Measurements from ENCODE around the gene RBBP6. TPM values are rescaled to one million over a fixed set of nuclear protein-coding genes. Genes with fewer than 3 reads are reported as not detected.
"Not testable (repeated sequence)": the region's sequence is repeated elsewhere in the genome, so short reads cannot be mapped to it uniquely, and the experiment has no call there.

RBBP6 gene
- total RNA-seq, 2 experiments from 2014 or later: 74.6 to 76.1 TPM

GRCh38 chr16:24575791-24576190, 36.4 kb downstream of the RBBP6 start:
- H3K36me3 Mint-ChIP-seq: peaks cover 17% of the 10 kb centered on the region
- POLR2A ChIA-PET; H3K4me1 Mint-ChIP-seq (ENCODE audit: low read depth); H3K27ac Mint-ChIP-seq; intact Hi-C loops (cut with micrococcal nuclease); DNase-seq; H3K27me3 Mint-ChIP-seq; CTCF ChIA-PET; H3K4me3 Mint-ChIP-seq: not testable (repeated sequence)
- peaks cover 31% of the 10 kb centered on the region for H3K9me3 Mint-ChIP-seq

- DNase-seq: no peak
- H3K36me3 Mint-ChIP-seq: peaks cover 4% of the 10 kb centered on the region
- H3K27ac Mint-ChIP-seq: no peak overlapping the region
- no peak overlapping the region for H3K4me3 Mint-ChIP-seq
- ChIA-PET POLR2A (interaction anchor here (1.2 kb wide), 1 partner anchor 11 kb away, joined by 3 read pairs; no protein-coding TSS in a partner anchor), CTCF (interaction anchor here (1.0 to 1.3 kb wide), 2 partner anchors 60 to 164 kb away, joined by 3 read pairs; no protein-coding TSS in a partner anchor)
- H3K4me1 Mint-ChIP-seq (ENCODE audit: low read depth): no peaks in the 10 kb centered on the region
- intact Hi-C loops (cut with micrococcal nuclease): no loop called here
- H3K9me3 Mint-ChIP-seq: peaks cover 17% of the 10 kb centered on the region
- no peaks in the 10 kb centered on the region for H3K27me3 Mint-ChIP-seq
Observed at GRCh38 chr16:24577167-24577566, 37.8 kb downstream of the RBBP6 start.

GRCh38 chr16:24580665-24581064, 41.3 kb downstream of the RBBP6 start:
- no peaks in the 10 kb centered on the region for H3K9me3 Mint-ChIP-seq
- H3K4me1 Mint-ChIP-seq (ENCODE audit: low read depth): peaks cover 5% of the 10 kb centered on the region
- H3K27me3 Mint-ChIP-seq: peaks cover 3% of the 10 kb centered on the region
- H3K27ac Mint-ChIP-seq: no peak overlapping the region
- intact Hi-C loops (cut with micrococcal nuclease): no loop called here
- CTCF ChIA-PET: interaction anchor here (0.8 to 1.4 kb wide), 3 partner anchors 14 to 270 kb away, joined by 3 to 4 read pairs (median 3); no protein-coding TSS in a partner anchor
- POLR2A ChIA-PET: no interaction called here
- H3K4me3 Mint-ChIP-seq: no peak overlapping the region
- no peaks in the 10 kb centered on the region for H3K36me3 Mint-ChIP-seq
- DNase-seq: no peak

- intact Hi-C loops (cut with micrococcal nuclease): no loop called here
- DNase-seq: no peak
- POLR2A ChIA-PET: no interaction called here
- CTCF ChIA-PET: no interaction called here
- H3K9me3 Mint-ChIP-seq: no peaks in the 10 kb centered on the region
- H3K36me3 Mint-ChIP-seq: no peaks in the 10 kb centered on the region
- no peak overlapping the region for H3K4me3 Mint-ChIP-seq
- peaks cover 9% of the 10 kb centered on the region for H3K27me3 Mint-ChIP-seq
- H3K4me1 Mint-ChIP-seq (ENCODE audit: low read depth): peaks cover 11% of the 10 kb centered on the region
- no peak overlapping the region for H3K27ac Mint-ChIP-seq
Observed at GRCh38 chr16:24583494-24583893, 44.1 kb downstream of the RBBP6 start.

GRCh38 chr16:24589997-24590396, 50.6 kb downstream of the RBBP6 start:
- H3K9me3 Mint-ChIP-seq: no peaks in the 10 kb centered on the region
- peaks cover 7% of the 10 kb centered on the region for H3K27me3 Mint-ChIP-seq
- H3K27ac Mint-ChIP-seq: no peak overlapping the region
- H3K4me1 Mint-ChIP-seq (ENCODE audit: low read depth): peaks cover 11% of the 10 kb centered on the region
- H3K36me3 Mint-ChIP-seq: no peaks in the 10 kb centered on the region
- ChIA-PET POLR2A (no interaction called here), CTCF (no interaction called here)
- no peak for DNase-seq
- intact Hi-C loops (cut with micrococcal nuclease): no loop called here
- no peak overlapping the region for H3K4me3 Mint-ChIP-seq

- no peak overlapping the region for H3K4me3 Mint-ChIP-seq
- H3K36me3 Mint-ChIP-seq: no peaks in the 10 kb centered on the region
- H3K27ac Mint-ChIP-seq: no peak overlapping the region
- H3K9me3 Mint-ChIP-seq: no peaks in the 10 kb centered on the region
- peaks cover 17% of the 10 kb centered on the region for H3K27me3 Mint-ChIP-seq
- no peak for DNase-seq
- intact Hi-C loops (cut with micrococcal nuclease): no loop called here
- POLR2A ChIA-PET: no interaction called here
- no peaks in the 10 kb centered on the region for H3K4me1 Mint-ChIP-seq (ENCODE audit: low read depth)
- CTCF ChIA-PET: no interaction called here
Observed at GRCh38 chr16:24598777-24599437, 59.5 kb downstream of the RBBP6 start.

- intact Hi-C loops (cut with micrococcal nuclease): no loop called here
- CTCF ChIA-PET: no interaction called here
- Mint-ChIP-seq H3K27me3 (peaks cover 55% of the 10 kb centered on the region), H3K4me3 (no peak overlapping the region), H3K36me3 (no peaks in the 10 kb centered on the region), H3K9me3 (no peaks in the 10 kb centered on the region), H3K4me1 (ENCODE audit: low read depth) (peaks cover 9% of the 10 kb centered on the region), H3K27ac (no peak overlapping the region)
- POLR2A ChIA-PET: no interaction called here
- DNase-seq: no peak
Observed at GRCh38 chr16:24609417-24609739, 70.0 kb downstream of the RBBP6 start.

GRCh38 chr16:24609740-24610415, 70.5 kb downstream of the RBBP6 start:
- POLR2A ChIA-PET: no interaction called here
- DNase-seq: peak; percentile 28
- no peaks in the 10 kb centered on the region for H3K36me3 Mint-ChIP-seq

GRCh38 chr16:24610416-24610755, 71.0 kb downstream of the RBBP6 start:
- intact Hi-C loops (cut with micrococcal nuclease): no loop called here
- Mint-ChIP-seq H3K36me3 (no peaks in the 10 kb centered on the region), H3K4me3 (peak overlapping the region; percentile 23), H3K27me3 (peaks cover 54% of the 10 kb centered on the region), H3K27ac (no peak overlapping the region), H3K9me3 (no peaks in the 10 kb centered on the region), H3K4me1 (ENCODE audit: low read depth) (peaks cover 9% of the 10 kb centered on the region)
- ChIA-PET POLR2A (interaction anchor here (0.7 kb wide), 1 partner anchor 253 kb away, joined by 3 read pairs; no protein-coding TSS in a partner anchor), CTCF (no interaction called here)
- DNase-seq: peak; percentile 24

More at GRCh38 chr16:24609740-24610415, 70.5 kb downstream of the RBBP6 start:
- Mint-ChIP-seq H3K27ac (no peak overlapping the region), H3K27me3 (peaks cover 51% of the 10 kb centered on the region), H3K4me3 (peak overlapping the region; percentile 23), H3K4me1 (ENCODE audit: low read depth) (peaks cover 9% of the 10 kb centered on the region), H3K9me3 (no peaks in the 10 kb centered on the region)
- intact Hi-C loops (cut with micrococcal nuclease): no loop called here
- CTCF ChIA-PET: no interaction called here

GRCh38 chr16:24611310-24611709, 71.9 kb downstream of the RBBP6 start:
- H3K36me3 Mint-ChIP-seq: no peaks in the 10 kb centered on the region
- no peak overlapping the region for H3K4me3 Mint-ChIP-seq
- intact Hi-C loops (cut with micrococcal nuclease): no loop called here

GRCh38 chr16:24612656-24613055, 73.3 kb downstream of the RBBP6 start:
- H3K9me3 Mint-ChIP-seq: no peaks in the 10 kb centered on the region
- H3K27me3 Mint-ChIP-seq: peaks cover 47% of the 10 kb centered on the region
- POLR2A ChIA-PET: no interaction called here
- intact Hi-C loops (cut with micrococcal nuclease): no loop called here
- H3K4me1 Mint-ChIP-seq (ENCODE audit: low read depth): peaks cover 9% of the 10 kb centered on the region
- CTCF ChIA-PET: interaction anchor here (0.6 kb wide), 1 partner anchor 157 kb away, joined by 5 read pairs; no protein-coding TSS in a partner anchor
- H3K27ac Mint-ChIP-seq: no peak overlapping the region
- no peak for DNase-seq
- no peak overlapping the region for H3K4me3 Mint-ChIP-seq
- H3K36me3 Mint-ChIP-seq: no peaks in the 10 kb centered on the region

More at GRCh38 chr16:24611310-24611709, 71.9 kb downstream of the RBBP6 start:
- Mint-ChIP-seq H3K9me3 (no peaks in the 10 kb centered on the region), H3K27ac (no peak overlapping the region), H3K4me1 (ENCODE audit: low read depth) (peaks cover 9% of the 10 kb centered on the region), H3K27me3 (peaks cover 52% of the 10 kb centered on the region)
- ChIA-PET CTCF (no interaction called here), POLR2A (interaction anchor here (0.7 kb wide), 1 partner anchor 252 kb away, joined by 3 read pairs; no protein-coding TSS in a partner anchor)
- DNase-seq: no peak

GRCh38 chr16:24613267-24613666, 73.9 kb downstream of the RBBP6 start:
- intact Hi-C loops (cut with micrococcal nuclease); H3K27ac Mint-ChIP-seq; H3K9me3 Mint-ChIP-seq; DNase-seq; POLR2A ChIA-PET; H3K36me3 Mint-ChIP-seq; H3K4me1 Mint-ChIP-seq (ENCODE audit: low read depth); H3K4me3 Mint-ChIP-seq: not testable (repeated sequence)
- CTCF ChIA-PET: interaction anchor here (0.6 kb wide), 1 partner anchor 24 kb away, joined by 3 read pairs; no protein-coding TSS in a partner anchor
- peaks cover 42% of the 10 kb centered on the region for H3K27me3 Mint-ChIP-seq

- H3K9me3 Mint-ChIP-seq: no peaks in the 10 kb centered on the region
Observed at GRCh38 chr16:24617502-24617901, 78.1 kb downstream of the RBBP6 start.

More at GRCh38 chr16:24617502-24617901, 78.1 kb downstream of the RBBP6 start:
- no peak overlapping the region for H3K4me3 Mint-ChIP-seq
- DNase-seq: no peak
- intact Hi-C loops (cut with micrococcal nuclease): no loop called here
- CTCF ChIA-PET: no interaction called here
- no peak overlapping the region for H3K27ac Mint-ChIP-seq
- no peaks in the 10 kb centered on the region for H3K4me1 Mint-ChIP-seq (ENCODE audit: low read depth)
- peaks cover 12% of the 10 kb centered on the region for H3K27me3 Mint-ChIP-seq
- H3K36me3 Mint-ChIP-seq: no peaks in the 10 kb centered on the region
- POLR2A ChIA-PET: no interaction called here
